Mammary epithelial cell (primary cell): Measurements from ENCODE around the gene ADGRG1.

Experiments used
- CTCF ChIP-seq, 2 donors: IDR thresholded peaks in 1 of 2; conservative IDR thresholded peaks in 1 of 2; 2 replicates each; pipeline ENCODE4 v1.5.1; 2011 to 2012; ENCODE audit warnings: inconsistent platforms in 2 of 2, low read length in 2 of 2, mild to moderate bottlenecking in 2 of 2, control low read depth in 1 of 2, low read depth in 1 of 2; ENCODE audit not compliant: insufficient read depth in 1 of 2; ENCODE audit errors: extremely low read depth in 1 of 2
- EZH2 ChIP-seq: IDR thresholded peaks from 2 replicates; pipeline ENCODE4 v1.6.1; 2012; ENCODE audit warnings: low read length, inconsistent platforms, borderline replicate concordance

DNA sequence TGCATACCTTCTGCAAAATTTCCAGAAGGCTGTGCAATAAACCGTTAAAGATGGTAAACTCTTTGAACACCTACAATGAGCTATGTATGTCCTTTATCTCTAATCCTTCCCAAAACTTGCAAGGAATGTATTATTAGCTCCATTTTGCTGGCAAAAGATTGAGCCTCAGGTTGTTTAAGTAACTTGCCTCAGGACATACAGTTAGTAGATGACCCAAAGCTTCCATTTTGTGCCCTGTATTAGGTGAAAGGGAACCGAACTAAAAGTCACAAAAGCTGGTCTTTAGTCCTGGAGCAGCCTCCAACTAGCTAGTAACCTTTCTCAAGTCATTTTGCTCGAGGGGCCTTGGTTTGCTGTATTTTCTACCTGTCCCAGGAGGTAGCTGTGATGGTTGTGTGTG lies 44.0 kb downstream of the ADGRG1 start:
- no peak for TF ChIP-seq CTCF (conservative IDR thresholded peaks at IDR 0.05 in 1 of 2, IDR thresholded peaks at IDR 0.05 in 1 of 2; ENCODE audit: extremely low read depth in 1 of 2, insufficient read depth in 1 of 2, low read depth in 1 of 2, low read length in 2 of 2)
- no peak for TF ChIP-seq EZH2
